Chondrocyte (in vitro differentiated cells): ENCODE measurements around the gene CDK7. TPM values are rescaled to one million over a fixed set of nuclear protein-coding genes. Genes with fewer than 3 reads are reported as not detected.
"Not testable (repeated sequence)": the region's sequence is repeated elsewhere in the genome, so short reads cannot be mapped to it uniquely, and the experiment has no call there.

Experiments used
- DNase-seq: peaks from one replicate; pipeline ENCODE4 v3.0.0; 2021; ENCODE audit warnings: mixed read lengths, low spot score
- H3K27ac Mint-ChIP-seq: one replicate; pipeline ENCODE4 v1.8.0; 2021; ENCODE audit warnings: mild to moderate bottlenecking, moderate library complexity, mixed read lengths; ENCODE audit not compliant: unreplicated experiment
- H3K27me3 Mint-ChIP-seq: 2 replicates; pipeline ENCODE4 v1.8.0; 2021; ENCODE audit warnings: low read depth, mixed read lengths
- H3K36me3 Mint-ChIP-seq: 2 replicates; pipeline ENCODE4 v1.8.0; 2021; ENCODE audit warnings: low read depth, mixed read lengths
- H3K4me1 Mint-ChIP-seq: 2 replicates; pipeline ENCODE4 v1.8.0; 2021; ENCODE audit warnings: low read depth, mild to moderate bottlenecking, mixed read lengths
- H3K4me3 Mint-ChIP-seq: one replicate; pipeline ENCODE4 v1.8.0; 2021; ENCODE audit warnings: mild to moderate bottlenecking, moderate library complexity, mixed read lengths; ENCODE audit not compliant: unreplicated experiment
- H3K9me3 Mint-ChIP-seq: 2 replicates; pipeline ENCODE4 v1.8.0; 2021; ENCODE audit warnings: low read depth, mixed read lengths
- total RNA-seq: library from RNA; stranded (reverse); gene quantifications from 3 replicates; pipeline ENCODE4 v1.2.1, GENCODE V29; 2021
- TF ChIP-seq, protein P1 (sequence below): fragments of 200-600 bp; sonication (generic); IDR thresholded peaks from 2 replicates; pipeline ENCODE4 v1.5.0; 2021; ENCODE audit warnings: antibody characterized with exemption, mild to moderate bottlenecking, moderate library complexity

Gene CDK7
- total RNA-seq, 1 donor from 2014 or later, result 42.9 TPM

DNA sequence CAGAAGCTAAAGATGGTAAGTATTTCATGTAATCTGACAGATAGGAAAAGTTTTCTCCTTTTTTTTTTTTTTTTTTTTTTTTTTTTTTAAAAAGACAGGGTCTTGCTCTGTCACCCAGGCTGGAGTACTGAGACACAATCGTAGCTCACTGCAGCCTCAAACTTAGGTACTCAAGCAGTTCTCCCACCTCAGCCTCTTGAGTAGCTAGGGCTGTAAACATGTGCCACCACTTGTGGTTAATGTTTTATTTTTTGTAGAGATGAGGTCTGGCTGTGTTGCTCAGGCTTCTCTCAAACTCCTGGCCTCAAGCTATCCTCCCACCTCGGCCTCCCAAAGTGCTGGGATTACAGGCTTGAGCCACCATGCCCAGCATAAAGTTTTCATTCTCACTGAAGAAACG is 17.8 kb downstream of the CDK7 start:
- Mint-ChIP-seq H3K27me3 (no peaks in the 10 kb centered on the region), H3K4me1 (peaks cover 25% of the 10 kb centered on the region), H3K27ac (peak overlapping the region; percentile 54), H3K36me3 (peaks cover 13% of the 10 kb centered on the region), H3K9me3 (peaks cover 8% of the 10 kb centered on the region), H3K4me3 (no peak overlapping the region)
- DNase-seq, result no peak
- TF ChIP-seq, protein P1, sequence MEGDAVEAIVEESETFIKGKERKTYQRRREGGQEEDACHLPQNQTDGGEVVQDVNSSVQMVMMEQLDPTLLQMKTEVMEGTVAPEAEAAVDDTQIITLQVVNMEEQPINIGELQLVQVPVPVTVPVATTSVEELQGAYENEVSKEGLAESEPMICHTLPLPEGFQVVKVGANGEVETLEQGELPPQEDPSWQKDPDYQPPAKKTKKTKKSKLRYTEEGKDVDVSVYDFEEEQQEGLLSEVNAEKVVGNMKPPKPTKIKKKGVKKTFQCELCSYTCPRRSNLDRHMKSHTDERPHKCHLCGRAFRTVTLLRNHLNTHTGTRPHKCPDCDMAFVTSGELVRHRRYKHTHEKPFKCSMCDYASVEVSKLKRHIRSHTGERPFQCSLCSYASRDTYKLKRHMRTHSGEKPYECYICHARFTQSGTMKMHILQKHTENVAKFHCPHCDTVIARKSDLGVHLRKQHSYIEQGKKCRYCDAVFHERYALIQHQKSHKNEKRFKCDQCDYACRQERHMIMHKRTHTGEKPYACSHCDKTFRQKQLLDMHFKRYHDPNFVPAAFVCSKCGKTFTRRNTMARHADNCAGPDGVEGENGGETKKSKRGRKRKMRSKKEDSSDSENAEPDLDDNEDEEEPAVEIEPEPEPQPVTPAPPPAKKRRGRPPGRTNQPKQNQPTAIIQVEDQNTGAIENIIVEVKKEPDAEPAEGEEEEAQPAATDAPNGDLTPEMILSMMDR, result no peak

DNA sequence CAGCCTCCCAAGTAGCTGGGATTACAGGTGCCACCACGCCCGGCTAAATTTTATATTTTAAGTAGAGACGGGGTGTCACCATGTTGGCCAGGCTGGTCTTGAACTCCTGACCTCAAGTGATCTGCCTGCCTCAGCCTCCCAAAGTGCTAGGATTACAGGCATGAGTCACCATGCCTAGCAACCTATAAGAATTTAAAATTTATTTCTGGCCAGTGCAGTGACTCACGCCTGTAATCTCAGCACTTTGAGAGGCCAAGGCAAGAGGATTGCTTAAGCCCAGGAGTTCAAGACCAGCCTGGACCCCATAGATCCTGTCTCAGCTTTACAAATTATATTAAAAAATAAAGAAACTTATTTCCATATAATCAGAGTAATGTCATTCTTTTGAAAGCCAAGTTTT is 21.3 kb downstream of the CDK7 start:
- H3K9me3 Mint-ChIP-seq, H3K27ac Mint-ChIP-seq, DNase-seq, H3K4me1 Mint-ChIP-seq, H3K27me3 Mint-ChIP-seq, H3K4me3 Mint-ChIP-seq: not testable (repeated sequence)
- H3K36me3 Mint-ChIP-seq, result peaks cover 18% of the 10 kb centered on the region

DNA sequence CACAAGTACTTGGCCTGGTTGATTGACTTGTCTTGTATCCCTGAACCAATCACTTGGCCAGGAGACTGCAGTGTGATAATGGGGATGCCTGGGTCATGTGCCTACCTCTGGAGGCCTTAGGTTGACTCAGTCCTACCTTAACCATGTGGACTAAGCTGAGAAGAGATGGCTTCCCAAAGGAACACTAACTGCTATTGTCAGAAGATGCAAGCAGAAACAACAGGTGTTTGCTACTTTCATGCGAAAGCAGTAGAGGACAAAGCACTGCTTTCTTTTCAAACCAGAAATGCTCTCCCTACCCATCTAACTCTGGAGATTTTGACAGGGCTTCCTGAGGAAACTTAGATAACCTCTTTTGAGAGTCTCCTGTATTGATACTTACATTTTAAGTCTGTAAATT is 22.9 kb downstream of the CDK7 start:
- Mint-ChIP-seq H3K4me1 (peaks cover 1% of the 10 kb centered on the region), H3K36me3 (peaks cover 28% of the 10 kb centered on the region), H3K27ac (no peak overlapping the region), H3K4me3 (no peak overlapping the region), H3K27me3 (no peaks in the 10 kb centered on the region), H3K9me3 (no peaks in the 10 kb centered on the region)
- DNase-seq, result no peak
- TF ChIP-seq, protein P1, result no peak

DNA sequence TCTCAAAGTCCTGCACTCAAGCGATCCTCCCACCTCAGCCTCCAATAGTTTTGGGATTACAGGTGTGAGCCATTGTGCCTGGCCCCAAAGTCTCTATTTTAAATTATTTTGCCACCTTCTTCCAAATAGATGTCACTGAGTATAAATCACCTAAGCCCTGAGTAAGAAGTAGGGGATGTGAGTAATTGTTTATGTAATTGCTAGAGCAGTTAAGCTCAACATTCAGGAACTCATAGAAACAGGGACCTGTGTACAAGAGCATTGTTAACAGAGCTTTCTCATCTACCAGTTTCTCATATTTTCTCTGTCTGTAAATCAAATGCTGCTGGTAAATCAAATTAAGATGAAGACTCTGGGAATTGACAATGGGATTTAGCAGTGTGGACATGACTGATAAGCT is 26.3 kb downstream of the CDK7 start:
- Mint-ChIP-seq H3K27me3 (no peaks in the 10 kb centered on the region), H3K4me1 (peaks cover 21% of the 10 kb centered on the region), H3K36me3 (peaks cover 44% of the 10 kb centered on the region), H3K9me3 (no peaks in the 10 kb centered on the region), H3K27ac (no peak overlapping the region), H3K4me3 (no peak overlapping the region)
- TF ChIP-seq, protein P1, result no peak
- DNase-seq, result no peak

DNA sequence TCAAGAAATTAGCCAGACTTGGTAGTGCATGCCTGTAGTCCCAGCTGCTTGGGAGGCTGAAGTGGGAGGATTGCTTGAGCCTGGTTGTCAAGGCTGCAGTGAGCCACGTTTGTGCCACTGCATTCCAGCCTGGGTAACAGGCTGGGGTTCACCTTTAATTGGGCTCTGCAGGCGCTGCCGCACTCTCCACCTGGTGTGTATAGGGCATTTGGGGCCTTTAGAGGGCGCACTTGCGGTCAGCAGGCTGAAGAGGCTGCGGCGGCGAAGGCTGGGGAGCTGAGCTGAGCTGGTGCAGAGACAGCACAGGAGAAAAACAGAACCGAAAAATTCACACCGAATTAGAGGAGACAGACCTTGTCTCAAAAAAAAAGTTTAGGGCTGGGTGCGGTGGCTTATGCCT is 31.2 kb downstream of the CDK7 start:
- H3K27ac Mint-ChIP-seq, result peak overlapping the region; percentile 81
- H3K27me3 Mint-ChIP-seq, result no peaks in the 10 kb centered on the region
- TF ChIP-seq, protein P1, result peak; percentile 56
- peaks cover 36% of the 10 kb centered on the region for H3K36me3 Mint-ChIP-seq
- H3K9me3 Mint-ChIP-seq, result no peaks in the 10 kb centered on the region
- no peak overlapping the region for H3K4me3 Mint-ChIP-seq
- DNase-seq, result no peak
- peaks cover 39% of the 10 kb centered on the region for H3K4me1 Mint-ChIP-seq

DNA sequence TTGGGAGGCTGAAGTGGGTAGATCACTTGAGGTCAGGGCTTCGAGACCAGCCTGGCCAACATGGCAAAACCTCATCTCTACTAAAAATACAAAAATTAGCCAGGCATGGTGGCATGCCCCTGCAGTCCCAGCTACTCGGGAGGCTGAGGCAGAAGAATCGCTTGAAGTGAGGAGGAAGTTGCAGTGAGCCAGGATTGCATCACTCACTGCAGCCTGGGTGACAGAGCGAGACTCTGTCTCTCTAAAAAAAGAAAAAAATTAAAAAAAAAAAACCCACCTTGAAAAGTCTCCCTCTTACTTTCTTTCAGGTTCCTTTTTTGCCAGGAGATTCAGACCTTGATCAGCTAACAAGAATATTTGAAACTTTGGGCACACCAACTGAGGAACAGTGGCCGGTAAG is 34.2 kb downstream of the CDK7 start:
- TF ChIP-seq, protein P1, result no peak
- peak overlapping the region; percentile 65 for H3K27ac Mint-ChIP-seq
- H3K9me3 Mint-ChIP-seq, result no peaks in the 10 kb centered on the region
- H3K27me3 Mint-ChIP-seq, result no peaks in the 10 kb centered on the region
- H3K4me3 Mint-ChIP-seq, result no peak overlapping the region
- H3K4me1 Mint-ChIP-seq, result peaks cover 63% of the 10 kb centered on the region
- DNase-seq, result no peak
- H3K36me3 Mint-ChIP-seq, result peaks cover 25% of the 10 kb centered on the region
